Right lung (tissue), 5 donors: ENCODE measurements around the gene DNAJA1. TPM values are rescaled to one million over a fixed set of nuclear protein-coding genes. Genes with fewer than 3 reads are reported as not detected.
"Not testable (repeated sequence)": the region's sequence is repeated elsewhere in the genome, so short reads cannot be mapped to it uniquely, and the experiment has no call there.

Source experiments
- DNase-seq, 2 donors: peaks; one replicate each; pipeline ENCODE4 v3.0.0-alpha.2; 2013
- polyA plus RNA-seq, 5 donors: library from polyadenylated mRNA; unstranded; fragments of 120-200 nt; gene quantifications; one replicate each; pipeline versions ENCODE4 v1.2.1 to v1.2.3, GENCODE V29; 2013; ENCODE audit warnings: inconsistent platforms in 1 of 5, low replicate concordance in 1 of 5; ENCODE audit not compliant: insufficient read length in 5 of 5, insufficient read depth in 1 of 5

The DNAJA1 gene
- polyA plus RNA-seq, 5 donors = 183 to 231 (median 207) TPM

DNA sequence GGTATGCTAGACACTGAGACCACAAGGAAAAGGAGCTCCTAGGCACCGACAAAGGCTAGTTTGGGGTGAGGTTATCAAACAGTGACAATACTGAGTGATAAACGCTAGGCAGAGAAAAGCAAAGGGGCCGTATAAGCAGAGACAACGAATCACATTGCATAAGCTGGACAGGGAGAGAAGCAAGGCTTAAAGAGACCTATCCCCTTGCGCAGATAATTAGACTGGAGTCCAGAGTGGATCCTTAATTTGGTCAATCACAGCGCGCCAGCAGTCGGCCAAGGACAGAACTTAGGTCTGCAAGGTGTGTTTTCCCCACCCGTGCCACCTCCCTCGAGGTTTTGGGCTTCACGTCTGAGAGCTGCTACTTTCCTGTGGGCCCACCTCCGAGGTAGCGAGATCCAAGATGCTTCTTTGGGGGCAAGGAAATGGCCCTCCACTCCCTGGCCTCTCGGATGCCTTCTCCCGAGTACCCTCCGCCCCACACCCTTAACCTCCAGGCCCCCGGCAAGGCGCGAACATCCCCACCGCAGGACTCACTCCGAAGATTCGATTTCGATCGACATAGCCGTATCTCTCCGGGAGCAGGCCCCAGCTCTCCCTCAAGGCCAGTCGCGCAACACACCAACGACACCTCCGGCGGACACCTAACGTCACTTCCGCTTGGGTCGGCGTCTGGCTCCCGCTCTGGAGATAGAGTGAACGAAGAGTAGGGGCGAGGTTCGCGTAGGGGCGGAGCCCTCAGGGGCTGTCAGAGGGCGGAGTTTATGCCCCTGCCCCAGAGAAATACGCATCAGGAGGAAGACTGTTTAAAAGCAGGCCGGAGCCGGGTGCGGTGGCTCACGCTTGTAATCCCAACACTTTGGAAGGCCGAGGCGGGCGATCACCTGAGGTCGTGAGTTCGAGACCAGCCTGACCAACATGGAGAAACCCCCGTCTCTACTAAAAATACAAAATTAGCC is 51.3 kb downstream of the DNAJA1 start, which contains the start of gene SMU1:
Gene SMU1 (minus strand): TSS at position 629 of the 959 bp plus-strand sequence. CDS start 66 bp downstream, at position 563.
- peak; percentile 95 to 97 for DNase-seq

DNA sequence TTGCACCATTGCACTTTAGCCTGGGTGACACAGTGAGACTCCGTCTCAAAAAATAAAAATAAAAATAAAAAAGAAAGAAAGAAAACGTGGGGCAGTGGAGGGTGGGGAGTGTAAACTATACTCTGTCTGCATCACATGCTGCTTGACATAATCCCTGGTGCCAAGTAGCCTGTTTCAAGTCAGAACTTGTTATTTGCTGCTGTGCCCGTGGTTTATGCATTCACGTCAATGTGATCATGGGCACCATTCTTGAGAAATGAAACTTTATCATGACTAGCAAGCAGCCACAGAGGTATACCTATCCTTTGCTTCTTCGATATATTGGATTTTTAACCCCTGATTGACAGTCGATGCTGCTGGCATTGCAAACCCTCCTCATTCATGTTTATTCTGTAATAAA is 55.5 kb downstream of the DNAJA1 start:
- no peak for DNase-seq

DNA sequence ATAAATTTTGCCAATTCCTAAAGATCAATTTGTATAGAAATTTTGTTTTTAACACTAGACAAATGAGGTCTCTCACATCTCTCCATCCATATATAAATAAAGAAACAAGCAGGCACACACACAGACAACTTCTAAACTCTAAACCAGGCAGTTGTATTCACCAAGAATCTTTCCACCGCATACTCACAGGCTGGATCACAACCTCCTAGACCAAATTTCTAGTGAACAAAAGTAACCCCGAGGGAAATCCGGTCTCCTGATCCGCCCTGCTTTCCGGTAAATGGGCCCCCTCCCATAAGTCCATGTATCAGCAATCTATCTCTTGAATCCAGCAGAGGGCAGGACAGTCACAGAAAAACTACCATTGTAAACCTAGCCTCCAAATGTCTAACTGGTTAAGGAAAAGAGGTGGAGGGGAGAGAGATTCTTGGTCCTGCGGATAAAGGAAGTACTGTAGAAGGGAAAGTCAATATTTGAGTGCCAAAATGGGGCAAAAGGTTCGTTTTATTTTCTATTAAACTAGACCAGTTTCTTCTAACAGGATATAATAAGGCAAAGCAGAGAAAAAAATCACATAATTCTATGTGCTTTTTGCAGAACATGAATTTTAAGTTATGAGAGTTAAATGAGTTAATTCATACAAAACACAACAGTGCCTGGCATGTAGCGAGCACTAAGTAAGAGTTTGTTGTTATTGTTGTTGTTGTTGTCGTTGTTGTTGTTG is 56.2 kb downstream of the DNAJA1 start:
- DNase-seq = peak; percentile 73 to 81

DNA sequence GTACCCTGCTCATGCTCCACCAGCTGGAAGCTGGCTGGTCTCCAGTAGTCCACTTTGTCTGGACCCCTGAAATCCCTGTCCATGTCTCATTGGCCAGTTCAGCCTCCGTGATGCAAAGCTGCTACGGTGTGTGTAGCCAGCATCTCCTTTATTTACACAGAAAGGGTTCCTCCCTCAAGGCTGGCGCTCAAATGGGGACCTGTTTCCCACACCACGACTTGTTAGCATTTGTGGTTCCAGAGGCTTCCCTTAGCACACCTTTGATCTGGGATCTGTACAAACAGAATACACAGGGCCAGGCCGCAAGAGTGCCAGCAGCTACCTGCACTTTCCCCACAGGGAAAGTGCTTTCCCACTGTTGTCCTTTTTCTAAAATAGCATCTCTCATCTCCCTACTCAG is 57.1 kb downstream of the DNAJA1 start:
- no peak for DNase-seq

DNA sequence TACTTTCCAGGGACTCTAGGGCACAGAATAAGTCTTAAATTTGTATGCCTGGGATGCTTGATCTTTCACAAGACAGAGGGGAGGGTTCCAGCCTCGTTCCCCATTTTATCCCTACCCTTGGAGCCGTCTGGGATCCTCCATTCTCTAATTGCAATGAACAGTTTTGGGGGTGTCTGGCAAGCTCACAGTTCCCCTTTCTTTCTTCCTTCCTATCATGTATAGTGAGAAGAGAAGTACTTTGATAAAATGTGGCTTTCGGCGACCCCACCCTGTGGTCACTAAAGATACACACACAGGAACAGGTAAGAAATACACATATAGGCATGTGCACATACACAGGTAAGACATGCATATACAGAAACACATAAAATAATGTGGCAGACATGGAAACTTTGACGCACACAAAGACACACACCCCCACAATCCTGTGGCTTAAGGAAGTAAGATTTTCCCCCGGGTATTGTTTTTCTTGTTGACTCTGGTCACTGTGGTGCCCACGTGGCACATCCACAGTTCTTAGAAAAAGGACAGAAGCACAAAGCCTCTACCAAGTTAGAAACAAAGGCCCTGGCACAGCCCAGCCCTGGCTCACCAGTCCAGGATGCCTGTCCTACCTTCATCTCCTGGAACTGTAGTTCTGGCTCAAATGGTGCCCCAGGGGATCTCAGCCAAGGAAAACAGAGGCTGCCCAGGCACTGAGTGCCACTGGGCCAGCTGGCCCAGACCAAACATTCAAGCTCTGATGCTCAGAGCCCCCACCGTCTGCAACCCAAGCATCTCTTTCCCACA is 57.7 kb downstream of the DNAJA1 start:
- DNase-seq = no peak

- DNase-seq = not testable (repeated sequence)
Measured at GRCh38 chr9:33085672-33086071, 60.6 kb downstream of the DNAJA1 start.

Other genes starting within 250 kb of the DNAJA1 start
- gene TMEM215, start 241.7 kb upstream of the DNAJA1 start, polyA plus RNA-seq = under 1 TPM in 1 of 5 donors, not detected in 4; 0.05 TPM
- 10 to 100 TPM; 39.8 to 47.2 (median 46.6) TPM for gene APTX, start 23.6 kb upstream of the DNAJA1 start, polyA plus RNA-seq
- 10 to 100 TPM; 22.5 to 29.4 (median 26.3) TPM for gene SMU1, start 51.4 kb downstream of the DNAJA1 start, polyA plus RNA-seq
- gene B4GALT1, start 142.1 kb downstream of the DNAJA1 start, polyA plus RNA-seq = 10 to 100 TPM; 63.7 to 81.6 (median 67.9) TPM
- not detected for gene SPINK4, start 214.9 kb downstream of the DNAJA1 start, polyA plus RNA-seq
- gene BAG1, start 239.4 kb downstream of the DNAJA1 start, polyA plus RNA-seq = 10 to 100 TPM; 50.6 to 72.9 (median 54.2) TPM
- gene CHMP5, start 239.8 kb downstream of the DNAJA1 start, polyA plus RNA-seq = 100 to 1,000 TPM in 3 of 5 donors, 10 to 100 TPM in 2; 91.8 to 123 (median 116) TPM